Measurements from ENCODE around the gene AGO1.
A peak's percentile ranks its signal among the peaks of the same experiment; 100 is the strongest.

The AGO1 gene

GRCh38 chr1:35882945-35883634 is at the start of gene AGO1:
Gene AGO1 (plus strand): TSS chr1:35883209. CDS start chr1:35883422, 213 bp downstream.
- TF ChIP-seq CTCF (conservative IDR thresholded peaks at IDR 0.05; ENCODE audit: control insufficient read depth, insufficient read depth, low read depth, low read length): peak; percentile 70
- DNase-seq (ENCODE audit: low read depth): peak; percentile 89
- peak within 1 kb of the TSS; percentile 99 for H3K4me3 ChIP-seq (ENCODE audit: control insufficient read depth, low read depth, low read length)

- H3K4me3 ChIP-seq (ENCODE audit: control insufficient read depth, low read depth, low read length): no peak overlapping the region
- TF ChIP-seq CTCF (conservative IDR thresholded peaks at IDR 0.05; ENCODE audit: control insufficient read depth, insufficient read depth, low read depth, low read length): no peak
- no peak for DNase-seq (ENCODE audit: low read depth)
Measured at GRCh38 chr1:35833395-35833794, 49.6 kb upstream of the AGO1 start.

GRCh38 chr1:35834218-35834617 is 48.8 kb upstream of the AGO1 start:
- DNase-seq (ENCODE audit: low read depth): no peak
- H3K4me3 ChIP-seq (ENCODE audit: control insufficient read depth, low read depth, low read length): no peak overlapping the region
- TF ChIP-seq CTCF (conservative IDR thresholded peaks at IDR 0.05; ENCODE audit: control insufficient read depth, insufficient read depth, low read depth, low read length): no peak

GRCh38 chr1:35835398-35835797 is 47.6 kb upstream of the AGO1 start:
- no peak for TF ChIP-seq CTCF (conservative IDR thresholded peaks at IDR 0.05; ENCODE audit: control insufficient read depth, insufficient read depth, low read depth, low read length)
- no peak overlapping the region for H3K4me3 ChIP-seq (ENCODE audit: control insufficient read depth, low read depth, low read length)
- DNase-seq (ENCODE audit: low read depth): no peak

GRCh38 chr1:35836734-35837133 is 46.3 kb upstream of the AGO1 start:
- no peak for TF ChIP-seq CTCF (conservative IDR thresholded peaks at IDR 0.05; ENCODE audit: control insufficient read depth, insufficient read depth, low read depth, low read length)
- H3K4me3 ChIP-seq (ENCODE audit: control insufficient read depth, low read depth, low read length): no peak overlapping the region
- no peak for DNase-seq (ENCODE audit: low read depth)

GRCh38 chr1:35838693-35839245 is 44.2 kb upstream of the AGO1 start:
- TF ChIP-seq CTCF (conservative IDR thresholded peaks at IDR 0.05; ENCODE audit: control insufficient read depth, insufficient read depth, low read depth, low read length): no peak
- DNase-seq (ENCODE audit: low read depth): peak; percentile 14
- no peak overlapping the region for H3K4me3 ChIP-seq (ENCODE audit: control insufficient read depth, low read depth, low read length)

Measured in fibroblast of mammary gland (primary cell).